HG03097 (cell line): ENCODE data around the gene OR51Q1.

Source experiments
- ATAC-seq: cut with Tn5 transposase; IDR thresholded peaks from one replicate; pipeline ENCODE4 v1.9.1; 2021; ENCODE audit not compliant: unreplicated experiment, low FRiP score

OR51Q1 gene

GRCh38 chr11:5421811-5422210 is at the start of gene OR51Q1:
OR51Q1 (plus strand) TSS chr11:5422111; CDS start chr11:5422201, 90 bp downstream.
- no peak for ATAC-seq

DNA sequence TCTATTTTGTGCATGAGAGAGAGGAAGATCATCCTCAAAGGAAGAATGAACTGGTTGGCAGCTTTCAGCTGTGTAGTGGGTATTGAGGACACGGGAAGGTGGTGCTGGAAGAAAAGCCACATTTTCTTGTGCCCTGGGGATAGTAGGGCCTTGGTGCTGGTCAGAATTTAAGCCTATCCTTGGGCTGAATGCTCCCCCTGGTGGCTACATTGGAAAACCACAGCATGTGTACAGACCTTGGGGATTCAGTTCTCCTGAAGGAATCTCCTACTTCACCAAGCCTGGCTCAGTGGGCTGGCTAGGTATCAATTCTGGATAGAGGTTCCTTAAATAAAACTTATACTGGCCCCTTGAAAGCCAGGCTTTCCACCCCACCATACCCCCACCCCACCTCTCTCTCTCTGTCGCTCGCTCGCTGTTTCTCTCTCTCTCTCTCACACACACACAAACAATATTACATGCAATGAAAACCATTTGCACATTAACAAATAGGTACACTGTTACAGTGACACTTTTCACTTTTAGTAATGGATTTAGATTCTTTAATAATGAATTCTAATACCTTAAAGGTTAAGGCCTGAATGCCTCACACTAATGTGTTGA is 41.1 kb upstream of the OR51Q1 start:
- ATAC-seq = peak; percentile 82

DNA sequence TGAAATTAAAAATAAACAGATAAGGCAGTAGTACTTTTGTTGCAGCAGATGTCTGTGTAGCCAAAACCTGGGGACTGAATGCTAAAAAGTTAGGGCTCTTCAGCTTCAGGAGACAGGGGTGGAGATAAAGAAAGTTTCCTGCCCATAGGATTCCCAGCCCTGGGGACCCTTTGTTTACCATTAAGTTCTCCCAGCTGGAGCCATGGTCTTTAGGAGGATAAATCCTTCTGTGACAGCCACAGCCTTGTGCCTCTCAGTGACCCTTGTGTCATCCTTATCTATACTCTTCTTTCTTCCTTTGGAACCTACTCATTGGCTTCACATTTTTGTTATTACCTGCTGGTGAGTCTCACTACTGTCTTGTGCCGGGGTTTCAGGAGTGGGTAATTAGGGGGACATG is 38.3 kb upstream of the OR51Q1 start, which contains the start of gene OR51M1:
Gene OR51M1, plus strand, starts transcription at position 237 of the 400 bp plus-strand sequence. CDS start 5,587 bp downstream, outside the sequence.
- ATAC-seq = no peak

DNA sequence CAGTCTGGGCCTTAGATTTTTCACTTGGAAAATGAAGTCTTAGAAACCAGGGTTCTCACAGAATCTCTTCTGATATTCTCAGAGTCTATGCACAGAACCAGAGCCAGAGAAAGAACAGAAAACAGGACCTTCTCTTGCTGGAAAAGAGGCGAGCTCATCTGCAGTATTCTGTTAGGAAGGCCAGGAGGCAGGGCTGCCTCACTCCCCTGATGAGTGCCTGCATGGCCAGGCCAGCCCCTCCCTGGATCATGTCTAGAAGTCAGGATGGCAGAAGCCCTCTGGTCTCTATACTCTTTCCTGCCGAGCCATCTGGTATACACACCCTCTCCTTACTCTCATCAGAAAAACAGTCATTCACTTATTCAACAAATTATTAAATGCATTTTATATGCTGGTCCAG is 37.6 kb upstream of the OR51Q1 start:
- ATAC-seq = no peak

GRCh38 chr11:5390210-5390609 is 31.7 kb upstream of the OR51Q1 start:
- no peak for ATAC-seq

- ATAC-seq = no peak
Measured at GRCh38 chr11:5394091-5394490, 27.8 kb upstream of the OR51Q1 start.

DNA sequence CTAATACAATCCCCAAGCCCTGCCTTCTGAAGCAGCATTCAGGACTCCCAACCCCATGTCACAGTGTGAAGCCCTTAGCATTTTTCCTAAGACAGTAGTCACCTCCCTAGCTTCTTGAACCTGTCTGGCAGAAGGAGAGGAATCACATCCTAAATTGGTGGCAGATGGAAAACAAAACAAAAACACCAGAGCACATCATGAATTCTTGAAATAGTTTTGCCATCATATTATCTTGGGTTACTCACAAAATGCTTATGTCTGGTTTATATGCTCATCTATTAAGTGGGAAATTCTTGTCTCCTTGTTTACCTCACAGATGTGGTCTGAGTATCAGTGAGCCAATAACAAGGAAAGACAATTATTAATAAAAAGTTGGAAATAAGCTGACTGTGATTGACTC is 23.0 kb upstream of the OR51Q1 start:
- ATAC-seq = no peak

DNA sequence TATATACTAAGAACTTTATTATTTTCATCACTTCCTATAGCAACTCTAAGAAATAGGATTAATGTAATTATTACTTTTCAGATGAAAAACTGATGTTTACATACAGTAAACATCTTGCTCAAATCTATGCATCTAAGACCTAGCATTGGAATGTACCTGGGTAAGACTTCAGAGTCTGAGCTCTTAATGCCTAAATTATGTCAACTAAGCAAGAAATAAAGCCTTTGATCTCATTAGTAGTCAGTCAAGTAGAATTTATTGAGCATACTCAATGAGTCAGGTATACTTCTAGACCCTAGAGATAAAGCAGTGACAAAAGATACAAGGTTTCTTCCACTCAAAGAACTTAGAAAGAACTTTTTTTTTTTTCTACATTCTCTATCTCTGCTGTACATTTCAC is 16.7 kb upstream of the OR51Q1 start:
- no peak for ATAC-seq

GRCh38 chr11:5420993-5421392 is 918 bp upstream of the OR51Q1 start:
- ATAC-seq = no peak

GRCh38 chr11:5423131-5423530 is 1.2 kb downstream of the OR51Q1 start:
- ATAC-seq = no peak

- no peak for ATAC-seq
Measured at GRCh38 chr11:5441414-5441813, 19.5 kb downstream of the OR51Q1 start, which contains the start of gene OR51I1. OR51I1 (minus strand) TSS chr11:5441514; CDS start chr11:5441514, 0 bp downstream.

GRCh38 chr11:5443835-5444393 is 22.0 kb downstream of the OR51Q1 start:
- ATAC-seq = no peak

GRCh38 chr11:5449023-5449422 is 27.1 kb downstream of the OR51Q1 start, which contains the start of gene OR51I2:
OR51I2 (plus strand) TSS chr11:5449323; CDS start chr11:5453489, 4,166 bp downstream.
- ATAC-seq = no peak

GRCh38 chr11:5449432-5449831 is 27.5 kb downstream of the OR51Q1 start:
- ATAC-seq = no peak

GRCh38 chr11:5460983-5461621 is 39.2 kb downstream of the OR51Q1 start:
- ATAC-seq = no peak

DNA sequence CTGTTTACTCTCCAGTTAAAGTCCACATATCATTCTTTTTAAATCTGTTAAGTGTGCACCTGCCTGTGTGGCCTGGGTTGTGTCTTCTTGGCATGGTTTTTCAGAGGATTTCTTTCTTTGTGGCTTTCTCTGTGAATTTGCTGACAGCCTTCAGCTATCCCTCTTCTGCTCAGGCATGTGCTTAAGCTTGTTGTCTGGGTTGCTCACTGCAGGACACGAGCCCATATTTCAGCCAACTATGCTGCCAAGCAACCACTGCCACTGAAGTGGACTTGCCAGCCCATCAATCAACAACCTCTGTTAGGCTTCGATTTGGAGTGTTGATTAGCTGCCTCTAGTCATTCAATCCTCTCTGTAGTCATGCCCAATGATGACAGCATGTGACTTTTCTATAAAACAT is 45.6 kb downstream of the OR51Q1 start:
- no peak for ATAC-seq
